GM12878 (cell line): ENCODE data around the gene ACSL4. TPM values are rescaled to one million over a fixed set of nuclear protein-coding genes. Genes with fewer than 3 reads are reported as not detected.
A peak's percentile ranks its signal among the peaks of the same experiment; 100 is the strongest.

Experiments
- BRCA1 ChIP-seq: IDR thresholded peaks from 2 replicates; pipeline ENCODE4 v1.6.1; 2011; ENCODE audit warnings: low read depth, low read length, improper control_type of control experiment
- CUX1 ChIP-seq: IDR thresholded peaks from 2 replicates; pipeline ENCODE4 v1.6.1; 2012; ENCODE audit warnings: improper control_type of control experiment, low read depth, low read length; ENCODE audit not compliant: insufficient replicate concordance
- GABPA ChIP-seq: IDR thresholded peaks from 2 replicates; pipeline ENCODE4 v1.6.1; 2014; ENCODE audit warnings: antibody characterized with exemption, low read depth, mild to moderate bottlenecking, inconsistent platforms
- HCFC1 ChIP-seq: fragments of 150-350 bp; IDR thresholded peaks from 2 replicates; pipeline ENCODE4 v1.6.1; 2014; ENCODE audit warnings: low read length
- HDAC6 ChIP-seq: fragments of 200-600 bp; sonication (generic); IDR thresholded peaks from one replicate; pipeline ENCODE4 v1.8.0; 2017; ENCODE audit warnings: antibody characterized with exemption; ENCODE audit not compliant: unreplicated experiment
- KAT2A ChIP-seq: conservative IDR thresholded peaks from 2 replicates; pipeline ENCODE4 v1.6.1; 2011; ENCODE audit warnings: low read depth, low read length; ENCODE audit not compliant: control insufficient read depth
- NR2C1 ChIP-seq: fragments of 450-650 bp; IDR thresholded peaks from 2 replicates; pipeline ENCODE4 v1.6.1; 2017; ENCODE audit warnings: antibody characterized with exemption, mild to moderate bottlenecking, moderate library complexity
- NR2C2 ChIP-seq: IDR thresholded peaks from 2 replicates; pipeline ENCODE4 v1.6.1; 2011; ENCODE audit warnings: borderline replicate concordance, low read depth; ENCODE audit not compliant: control insufficient read depth, insufficient read length
- RAD21 ChIP-seq: IDR thresholded peaks from 2 replicates; pipeline ENCODE4 v1.6.1; 2011; ENCODE audit warnings: mild to moderate bottlenecking, low read depth, low read length, moderate library complexity; ENCODE audit not compliant: insufficient read depth
- RAD51 ChIP-seq: fragments of 450-650 bp; IDR thresholded peaks from 2 replicates; pipeline ENCODE4 v1.6.1; 2016; ENCODE audit warnings: moderate library complexity, mild to moderate bottlenecking, inconsistent platforms
- SMAD1 ChIP-seq: fragments of 450-650 bp; IDR thresholded peaks from 2 replicates; pipeline ENCODE4 v1.6.1; 2018; ENCODE audit warnings: mild to moderate bottlenecking, low read depth; ENCODE audit not compliant: partially characterized antibody
- SREBF1 ChIP-seq: IDR thresholded peaks from 2 replicates; pipeline ENCODE4 v1.6.1; 2012; ENCODE audit warnings: mild to moderate bottlenecking, low read length
- SRF ChIP-seq, 2 experiments: IDR thresholded peaks; 2 replicates each; pipeline ENCODE4 v1.6.1; 2011; ENCODE audit warnings: low read depth in 2 of 2, low read length in 2 of 2, mild to moderate bottlenecking in 1 of 2, moderate library complexity in 1 of 2
- SUZ12 ChIP-seq: fragments of 200-600 bp; sonication (generic); IDR thresholded peaks from one replicate; pipeline ENCODE4 v1.6.1; 2018; ENCODE audit warnings: antibody characterized with exemption, mild to moderate bottlenecking; ENCODE audit not compliant: unreplicated experiment
- YBX1 ChIP-seq: fragments of 450-650 bp; IDR thresholded peaks from 2 replicates; pipeline ENCODE4 v1.6.1; 2016; ENCODE audit warnings: antibody characterized with exemption
- ZNF24 ChIP-seq: fragments of 450-650 bp; IDR thresholded peaks from 2 replicates; pipeline ENCODE4 v1.6.1; 2017; ENCODE audit warnings: antibody characterized with exemption, mild to moderate bottlenecking
- polyA plus RNA-seq, 11 experiments: library from polyadenylated mRNA; depleted of rRNA in 4 of 11; unstranded in 6 of 11; stranded (reverse) in 5 of 11; fragments of >200 nt; fragmentation: Nextera tagmentation in 4 of 11; fragmentation: Illumina TruSeq in 1 of 11; extraction: Ambion mirVana in 4 of 11; extraction: Trizol in 1 of 11; gene quantifications; 1 replicate in 1 of 11; 2 replicates in 10 of 11; pipeline versions ENCODE4 v1.2.1 to v1.2.3, GENCODE V29; 2011 to 2016; ENCODE audit warnings: inconsistent platforms in 2 of 11, missing spikeins in 2 of 11, low read depth in 1 of 11
- total RNA-seq, 4 experiments: library from RNA; depleted of rRNA in 3 of 4; stranded (reverse); fragments of >200 nt in 3 of 4; fragmentation: Illumina TruSeq in 1 of 4; extraction: Trizol in 1 of 4; gene quantifications; 2 replicates each; pipeline versions ENCODE4 v1.2.1 to v1.2.3, GENCODE V29; 2013 to 2021
- TF ChIP-seq, protein P1 (sequence below): fragments of 450-650 bp; IDR thresholded peaks from 2 replicates; pipeline ENCODE4 v1.6.1; 2018; ENCODE audit warnings: borderline replicate concordance, mild to moderate bottlenecking; ENCODE audit not compliant: partially characterized antibody
- TF ChIP-seq, protein P2 (sequence below): IDR thresholded peaks from 2 replicates; pipeline ENCODE4 v1.6.1; 2011; ENCODE audit warnings: mild to moderate bottlenecking, low read depth, low read length, moderate library complexity; ENCODE audit not compliant: insufficient replicate concordance
- TF ChIP-seq, protein P3 (sequence below): fragments of 450-650 bp; formaldehyde crosslinking; IDR thresholded peaks from 2 replicates; pipeline ENCODE4 v1.5.0; 2022; ENCODE audit warnings: mild to moderate bottlenecking, missing genetic modification characterization

Gene ACSL4
- total and polyA plus RNA-seq, 10 of the 15 experiments (the other 5 are each of a cell fraction or from before 2014, with no cell fraction given) = 20.7 to 66.6 (median 45.4) TPM

DNA sequence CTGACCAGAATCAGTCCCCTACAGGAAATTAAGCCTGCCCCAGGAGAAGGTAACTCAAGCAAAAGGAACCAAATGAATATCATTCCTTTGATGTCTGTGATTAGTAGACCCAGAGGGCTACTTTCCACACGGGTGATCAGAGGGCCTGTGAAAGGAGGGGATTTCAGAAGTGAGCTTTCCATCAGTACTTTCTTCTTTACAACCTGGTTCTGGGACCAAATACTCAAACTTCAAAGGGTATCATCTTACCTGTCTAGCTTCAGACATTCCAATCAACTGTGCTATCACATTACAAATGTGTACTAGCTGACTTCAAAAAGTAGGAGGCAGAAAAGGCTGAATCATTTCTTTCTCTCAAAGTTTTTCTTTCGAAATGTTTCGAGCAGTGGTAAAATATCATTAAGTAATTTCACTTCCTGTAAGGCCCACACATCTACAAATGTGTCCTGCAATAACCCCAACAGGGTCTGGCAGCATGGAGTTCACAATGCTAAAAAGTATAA, 23.9 kb downstream of the ACSL4 start (continued):
- TF ChIP-seq, protein P1, sequence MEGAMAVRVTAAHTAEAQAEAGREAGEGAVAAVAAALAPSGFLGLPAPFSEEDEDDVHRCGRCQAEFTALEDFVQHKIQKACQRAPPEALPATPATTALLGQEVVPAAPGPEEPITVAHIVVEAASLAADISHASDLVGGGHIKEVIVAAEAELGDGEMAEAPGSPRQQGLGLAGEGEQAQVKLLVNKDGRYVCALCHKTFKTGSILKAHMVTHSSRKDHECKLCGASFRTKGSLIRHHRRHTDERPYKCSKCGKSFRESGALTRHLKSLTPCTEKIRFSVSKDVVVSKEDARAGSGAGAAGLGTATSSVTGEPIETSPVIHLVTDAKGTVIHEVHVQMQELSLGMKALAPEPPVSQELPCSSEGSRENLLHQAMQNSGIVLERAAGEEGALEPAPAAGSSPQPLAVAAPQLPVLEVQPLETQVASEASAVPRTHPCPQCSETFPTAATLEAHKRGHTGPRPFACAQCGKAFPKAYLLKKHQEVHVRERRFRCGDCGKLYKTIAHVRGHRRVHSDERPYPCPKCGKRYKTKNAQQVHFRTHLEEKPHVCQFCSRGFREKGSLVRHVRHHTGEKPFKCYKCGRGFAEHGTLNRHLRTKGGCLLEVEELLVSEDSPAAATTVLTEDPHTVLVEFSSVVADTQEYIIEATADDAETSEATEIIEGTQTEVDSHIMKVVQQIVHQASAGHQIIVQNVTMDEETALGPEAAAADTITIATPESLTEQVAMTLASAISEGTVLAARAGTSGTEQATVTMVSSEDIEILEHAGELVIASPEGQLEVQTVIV = no peak
- no peak for TF ChIP-seq HDAC6
- TF ChIP-seq, protein P2, sequence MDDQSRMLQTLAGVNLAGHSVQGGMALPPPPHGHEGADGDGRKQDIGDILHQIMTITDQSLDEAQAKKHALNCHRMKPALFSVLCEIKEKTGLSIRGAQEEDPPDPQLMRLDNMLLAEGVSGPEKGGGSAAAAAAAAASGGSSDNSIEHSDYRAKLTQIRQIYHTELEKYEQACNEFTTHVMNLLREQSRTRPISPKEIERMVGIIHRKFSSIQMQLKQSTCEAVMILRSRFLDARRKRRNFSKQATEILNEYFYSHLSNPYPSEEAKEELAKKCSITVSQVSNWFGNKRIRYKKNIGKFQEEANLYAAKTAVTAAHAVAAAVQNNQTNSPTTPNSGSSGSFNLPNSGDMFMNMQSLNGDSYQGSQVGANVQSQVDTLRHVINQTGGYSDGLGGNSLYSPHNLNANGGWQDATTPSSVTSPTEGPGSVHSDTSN = no peak
- no peak for TF ChIP-seq YBX1
- TF ChIP-seq RAD51 = no peak
- 0 out of 2 replicates have a peak, but pooled peaks have one; percentile 36 for TF ChIP-seq GABPA
- no peak for TF ChIP-seq SMAD1
- no peak for TF ChIP-seq NR2C2
- 0 out of 2 replicates have a peak, but pooled peaks have one; percentile 59 for TF ChIP-seq ZNF24
- no peak for TF ChIP-seq KAT2A
- no peak for TF ChIP-seq HCFC1
- TF ChIP-seq SRF (IDR thresholded peaks at IDR 0.05; ENCODE audit: low read depth in 2 of 2, low read length in 2 of 2) = no peak
- no peak for TF ChIP-seq RAD21
- no peak for TF ChIP-seq NR2C1
- no peak for TF ChIP-seq SREBF1
- TF ChIP-seq BRCA1 = no peak
- TF ChIP-seq, protein P3, sequence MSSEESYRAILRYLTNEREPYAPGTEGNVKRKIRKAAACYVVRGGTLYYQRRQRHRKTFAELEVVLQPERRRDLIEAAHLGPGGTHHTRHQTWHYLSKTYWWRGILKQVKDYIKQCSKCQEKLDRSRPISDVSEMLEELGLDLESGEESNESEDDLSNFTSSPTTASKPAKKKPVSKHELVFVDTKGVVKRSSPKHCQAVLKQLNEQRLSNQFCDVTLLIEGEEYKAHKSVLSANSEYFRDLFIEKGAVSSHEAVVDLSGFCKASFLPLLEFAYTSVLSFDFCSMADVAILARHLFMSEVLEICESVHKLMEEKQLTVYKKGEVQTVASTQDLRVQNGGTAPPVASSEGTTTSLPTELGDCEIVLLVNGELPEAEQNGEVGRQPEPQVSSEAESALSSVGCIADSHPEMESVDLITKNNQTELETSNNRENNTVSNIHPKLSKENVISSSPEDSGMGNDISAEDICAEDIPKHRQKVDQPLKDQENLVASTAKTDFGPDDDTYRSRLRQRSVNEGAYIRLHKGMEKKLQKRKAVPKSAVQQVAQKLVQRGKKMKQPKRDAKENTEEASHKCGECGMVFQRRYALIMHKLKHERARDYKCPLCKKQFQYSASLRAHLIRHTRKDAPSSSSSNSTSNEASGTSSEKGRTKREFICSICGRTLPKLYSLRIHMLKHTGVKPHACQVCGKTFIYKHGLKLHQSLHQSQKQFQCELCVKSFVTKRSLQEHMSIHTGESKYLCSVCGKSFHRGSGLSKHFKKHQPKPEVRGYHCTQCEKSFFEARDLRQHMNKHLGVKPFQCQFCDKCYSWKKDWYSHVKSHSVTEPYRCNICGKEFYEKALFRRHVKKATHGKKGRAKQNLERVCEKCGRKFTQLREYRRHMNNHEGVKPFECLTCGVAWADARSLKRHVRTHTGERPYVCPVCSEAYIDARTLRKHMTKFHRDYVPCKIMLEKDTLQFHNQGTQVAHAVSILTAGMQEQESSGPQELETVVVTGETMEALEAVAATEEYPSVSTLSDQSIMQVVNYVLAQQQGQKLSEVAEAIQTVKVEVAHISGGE = no peak
- TF ChIP-seq CUX1 = no peak
- no peak for TF ChIP-seq SUZ12
